ENCODE results near the gene EBF3. TPM values are rescaled to one million over a fixed set of nuclear protein-coding genes. Genes with fewer than 3 reads are reported as not detected.
A peak's percentile ranks its signal among the peaks of the same experiment; 100 is the strongest.

The EBF3 gene
- total RNA-seq, 1 donor from 2014 or later = 0.20 TPM

GRCh38 chr10:129918401-129918800 is 45.7 kb downstream of the EBF3 start:
- ATAC-seq = no peak
- intact Hi-C loops (cut with DNase I) = no loop called here
- no peak overlapping the region for H3K27ac ChIP-seq
- no peak for TF ChIP-seq CTCF (IDR thresholded peaks at IDR 0.05)
- H3K27me3 ChIP-seq = no peaks in the 10 kb centered on the region
- H3K4me1 ChIP-seq = no peaks in the 10 kb centered on the region
- H3K9me3 ChIP-seq = no peaks in the 10 kb centered on the region
- no peak overlapping the region for H3K4me3 ChIP-seq
- DNase-seq = peak; percentile 30
- H3K36me3 ChIP-seq = no peaks in the 10 kb centered on the region

GRCh38 chr10:129917936-129918335 is 46.1 kb downstream of the EBF3 start:
- Histone ChIP-seq H3K36me3 (no peaks in the 10 kb centered on the region), H3K4me3 (no peak overlapping the region), H3K4me1 (no peaks in the 10 kb centered on the region), H3K27me3 (no peaks in the 10 kb centered on the region), H3K9me3 (no peaks in the 10 kb centered on the region), H3K27ac (no peak overlapping the region)
- DNase-seq = peak; percentile 29
- intact Hi-C loops (cut with DNase I) = no loop called here
- TF ChIP-seq CTCF (IDR thresholded peaks at IDR 0.05) = no peak
- no peak for ATAC-seq

GRCh38 chr10:129916506-129916995 is 47.5 kb downstream of the EBF3 start:
- H3K4me3 ChIP-seq = no peak overlapping the region

GRCh38 chr10:129915526-129916378 is 48.3 kb downstream of the EBF3 start:
- H3K4me1 ChIP-seq = no peaks in the 10 kb centered on the region
- no peak for TF ChIP-seq CTCF (IDR thresholded peaks at IDR 0.05)
- ATAC-seq (no peak), DNase-seq (peak; percentile 44)
- H3K4me3 ChIP-seq = no peak overlapping the region
- H3K9me3 ChIP-seq = no peaks in the 10 kb centered on the region
- H3K36me3 ChIP-seq = no peaks in the 10 kb centered on the region
- H3K27ac ChIP-seq = no peak overlapping the region
- intact Hi-C loops (cut with DNase I) = no loop called here
- H3K27me3 ChIP-seq = no peaks in the 10 kb centered on the region

More at GRCh38 chr10:129916506-129916995, 47.5 kb downstream of the EBF3 start:
- H3K27me3 ChIP-seq = no peaks in the 10 kb centered on the region
- DNase-seq (peak; percentile 49), ATAC-seq (no peak)
- no peak for TF ChIP-seq CTCF (IDR thresholded peaks at IDR 0.05)
- no peaks in the 10 kb centered on the region for H3K4me1 ChIP-seq
- intact Hi-C loops (cut with DNase I) = no loop called here
- no peaks in the 10 kb centered on the region for H3K9me3 ChIP-seq
- no peaks in the 10 kb centered on the region for H3K36me3 ChIP-seq
- no peak overlapping the region for H3K27ac ChIP-seq

GRCh38 chr10:129914960-129915359 is 49.1 kb downstream of the EBF3 start:
- no peak overlapping the region for H3K27ac ChIP-seq
- H3K36me3 ChIP-seq = no peaks in the 10 kb centered on the region
- ATAC-seq (no peak), DNase-seq (peak; percentile 38)
- no peak overlapping the region for H3K4me3 ChIP-seq
- intact Hi-C loops (cut with DNase I) = no loop called here
- H3K27me3 ChIP-seq = no peaks in the 10 kb centered on the region
- TF ChIP-seq CTCF (IDR thresholded peaks at IDR 0.05) = no peak
- H3K9me3 ChIP-seq = no peaks in the 10 kb centered on the region
- no peaks in the 10 kb centered on the region for H3K4me1 ChIP-seq
